LHCN-M2 (cell line): ENCODE results near the gene AFF3. TPM values are rescaled to one million over a fixed set of nuclear protein-coding genes. Genes with fewer than 3 reads are reported as not detected.

Experiments used
- DNase-seq: peaks from one replicate; pipeline ENCODE4 v3.0.0-alpha.2; 2012; ENCODE audit warnings: low read depth
- total RNA-seq: library from RNA; depleted of rRNA; stranded (reverse); fragments of >200 nt; gene quantifications from 2 replicates; pipeline ENCODE4 v1.2.3, GENCODE V29; 2014

The AFF3 gene
- total RNA-seq, 1 experiment from 2014 or later = under 0.01 TPM

DNA sequence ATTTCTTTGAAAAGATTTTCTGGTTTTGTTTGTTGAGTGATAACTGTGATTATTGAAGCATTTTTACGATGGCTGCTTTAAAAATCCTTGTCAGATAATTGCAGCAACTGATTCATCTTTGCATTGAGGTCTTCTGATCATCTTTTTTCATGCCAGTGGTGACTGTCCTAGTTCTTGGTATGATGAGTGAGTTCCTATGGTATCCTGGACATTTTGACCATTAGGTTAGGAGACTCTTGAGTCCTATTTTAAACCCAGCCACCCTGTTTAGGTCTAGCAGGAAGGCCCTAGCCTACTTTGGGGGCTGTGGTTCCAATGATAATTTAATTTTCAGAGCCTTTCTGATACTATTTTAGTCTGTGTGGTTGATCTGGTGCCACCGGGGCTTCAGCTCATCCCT, 579.9 kb downstream of the AFF3 start:
- no peak for DNase-seq

DNA sequence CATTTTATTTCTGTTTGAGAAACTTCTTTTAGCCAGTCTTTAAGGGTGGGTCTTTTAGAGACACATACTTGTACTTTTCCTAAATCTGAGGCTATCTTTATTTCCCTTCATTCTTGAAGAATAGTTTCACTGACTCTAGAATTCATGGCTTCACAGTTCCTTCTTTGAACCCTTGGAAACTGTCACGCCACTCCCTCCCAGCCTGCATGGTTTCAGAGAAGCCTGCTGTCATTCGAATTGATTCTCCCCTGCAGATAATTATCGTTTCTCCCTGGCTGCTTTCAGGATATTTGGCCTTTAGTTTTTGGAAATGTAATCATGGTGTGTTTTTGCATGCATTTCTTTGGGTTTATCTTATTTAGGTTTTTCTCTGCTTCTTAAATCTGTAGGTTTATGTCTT, 580.6 kb downstream of the AFF3 start:
- no peak for DNase-seq

DNA sequence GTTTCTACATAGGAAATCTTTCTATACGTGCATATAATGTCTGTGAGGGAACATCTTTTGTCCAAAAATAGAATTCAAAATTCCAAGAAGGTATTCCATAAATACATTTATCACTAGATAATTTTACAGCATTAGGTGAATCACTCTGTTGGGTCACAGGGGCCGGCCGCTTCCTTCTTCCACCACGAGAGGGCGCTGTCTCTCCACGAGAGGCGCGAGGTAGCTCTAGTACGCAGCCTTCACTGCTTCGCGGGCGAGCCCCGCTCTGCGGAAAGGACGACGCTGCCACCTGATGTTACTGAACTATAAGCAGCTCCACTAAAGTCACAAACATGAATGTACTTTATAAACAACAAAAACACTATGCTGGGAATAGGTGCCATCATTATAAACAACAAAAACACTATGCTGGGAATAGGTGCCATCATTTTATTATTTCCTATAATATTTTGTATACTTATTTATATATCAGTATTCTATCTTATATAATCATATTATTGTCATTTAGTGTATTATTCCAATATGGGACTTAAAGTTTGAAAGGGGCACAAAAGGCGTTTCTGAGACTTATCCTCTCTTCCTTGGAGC, 583.2 kb downstream of the AFF3 start:
- DNase-seq = peak; percentile 32

DNA sequence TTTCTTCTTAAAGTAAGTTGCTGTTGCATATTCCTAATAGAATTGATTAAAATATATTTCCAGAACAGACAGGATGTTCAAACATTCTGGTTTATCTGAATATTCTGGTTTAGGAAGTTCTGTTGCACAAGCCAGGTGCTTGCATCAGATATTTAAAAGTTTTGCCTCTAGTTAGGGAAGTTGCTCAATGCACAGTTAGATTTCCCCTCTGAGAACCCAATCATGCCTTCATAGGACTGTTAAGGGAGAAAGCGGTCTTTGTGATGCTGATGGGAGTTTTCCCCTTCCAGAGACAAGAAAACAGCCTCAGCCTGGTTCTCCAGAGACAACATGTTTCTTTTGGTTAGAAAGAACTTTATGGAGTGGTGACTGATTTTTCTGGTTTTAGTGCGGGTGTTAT, 587.0 kb downstream of the AFF3 start:
- no peak for DNase-seq

DNA sequence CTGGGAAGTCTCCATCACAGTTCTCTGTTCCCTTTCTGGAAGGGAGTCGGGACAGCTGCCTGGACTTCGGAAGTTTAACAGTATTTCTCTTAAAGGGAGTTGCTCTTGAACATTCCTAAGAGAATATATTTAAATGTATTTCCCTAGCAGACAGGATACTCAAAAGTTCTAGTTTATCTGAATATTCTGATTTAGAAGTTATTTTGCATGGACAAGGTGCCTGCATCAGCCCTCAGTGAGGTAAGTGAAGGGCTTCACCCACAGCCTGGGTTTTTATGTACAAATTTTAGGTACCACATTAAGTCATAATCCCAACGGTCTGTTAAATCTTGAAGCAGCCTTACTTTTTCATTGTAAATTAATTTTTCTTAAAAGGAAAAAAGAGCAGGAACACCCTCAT, 587.5 kb downstream of the AFF3 start:
- DNase-seq = no peak

DNA sequence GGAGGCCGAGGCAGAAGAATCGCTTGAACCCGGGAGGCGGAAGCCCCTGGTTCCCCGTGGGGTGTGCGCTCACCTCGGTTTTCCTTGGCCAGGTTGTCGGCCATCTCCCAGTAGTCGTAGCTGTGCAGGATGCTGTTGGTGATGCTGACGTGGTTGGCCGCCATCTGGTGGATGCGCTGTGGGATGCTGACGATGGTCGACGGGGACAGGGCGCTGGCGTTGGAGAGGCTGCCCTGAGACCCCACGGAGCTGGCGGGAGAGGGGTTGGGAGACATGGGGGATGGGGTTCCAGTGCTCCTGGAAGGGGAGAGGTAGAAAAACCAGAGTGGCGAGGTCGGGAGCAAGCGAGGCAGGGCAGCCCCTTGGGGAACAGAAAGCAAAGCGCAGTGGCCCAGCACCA, 588.2 kb downstream of the AFF3 start:
- no peak for DNase-seq

DNA sequence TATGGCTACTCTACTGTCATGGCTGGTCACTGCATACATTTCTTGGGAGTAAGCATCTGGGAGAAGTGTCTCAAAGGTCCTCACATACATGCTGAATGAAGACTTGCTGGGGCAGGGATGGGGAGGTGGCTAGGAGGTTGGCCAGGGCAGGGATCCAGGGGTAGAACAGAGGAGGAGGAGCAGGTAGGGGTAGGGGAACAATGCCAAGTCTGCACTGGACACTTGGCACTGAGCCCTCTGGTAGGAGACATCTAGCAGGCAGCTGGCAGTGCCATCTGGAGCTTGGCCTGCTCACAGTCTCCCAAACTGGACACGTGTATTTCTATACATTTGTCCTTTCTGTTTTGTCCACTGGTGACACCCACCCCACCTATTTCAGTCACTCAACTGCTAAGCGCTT, 589.9 kb downstream of the AFF3 start:
- DNase-seq = no peak

DNA sequence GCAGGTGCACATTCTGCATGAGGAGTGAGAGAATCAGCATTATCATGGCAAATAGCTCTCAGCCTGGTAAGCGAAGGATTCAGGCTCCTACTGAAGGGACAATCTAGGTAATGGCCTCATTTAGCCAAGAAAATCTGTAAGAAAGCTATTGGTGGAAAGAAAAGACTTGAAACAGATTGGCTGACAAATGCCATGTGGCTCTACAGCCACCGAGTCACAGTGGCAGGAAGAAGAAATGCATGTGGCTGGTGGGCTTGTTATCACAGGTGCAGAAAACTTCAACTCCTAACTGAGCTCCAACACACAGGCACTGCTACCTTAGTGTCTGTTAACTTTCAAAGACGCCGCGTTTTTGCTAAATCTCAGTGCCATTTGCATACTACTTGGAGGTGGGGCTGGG, 592.0 kb downstream of the AFF3 start:
- no peak for DNase-seq

DNA sequence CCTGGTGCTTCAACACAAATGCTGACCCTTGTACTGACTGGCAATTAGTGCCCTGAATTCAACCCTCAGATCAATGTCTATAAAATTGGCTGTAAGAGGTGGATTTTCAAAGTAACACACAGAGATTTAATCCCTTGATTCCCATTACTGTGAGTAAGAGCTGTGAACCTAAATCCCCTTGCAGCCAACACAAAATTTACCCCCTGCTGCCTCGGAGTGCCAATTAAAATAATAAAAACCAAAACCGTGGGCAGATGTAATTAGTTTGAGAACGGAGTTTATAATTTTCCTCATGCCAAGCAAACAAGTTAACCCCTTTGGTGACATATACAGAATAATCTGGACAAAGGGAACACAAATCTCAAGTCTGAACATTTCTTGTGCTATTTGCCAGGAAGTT, 596.8 kb downstream of the AFF3 start:
- no peak for DNase-seq

DNA sequence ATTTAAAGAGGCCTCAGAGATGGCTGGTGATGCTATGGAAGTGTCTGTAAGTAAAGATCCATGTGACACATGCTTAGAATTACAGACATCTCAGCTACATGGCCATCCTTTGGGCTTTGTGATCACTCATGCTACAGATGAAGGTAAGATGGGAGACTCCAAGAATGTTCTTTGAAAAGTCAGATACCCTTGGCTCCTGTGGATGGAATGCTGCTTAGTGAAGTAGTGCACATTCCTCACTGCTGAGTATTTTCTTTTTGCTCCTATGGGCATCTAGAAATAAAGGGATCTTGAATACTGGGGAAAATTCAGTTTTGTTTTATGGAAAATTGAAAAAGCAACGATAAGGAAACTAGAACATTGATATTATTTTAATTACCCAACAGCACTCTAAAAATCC, 597.3 kb downstream of the AFF3 start:
- DNase-seq = no peak

DNA sequence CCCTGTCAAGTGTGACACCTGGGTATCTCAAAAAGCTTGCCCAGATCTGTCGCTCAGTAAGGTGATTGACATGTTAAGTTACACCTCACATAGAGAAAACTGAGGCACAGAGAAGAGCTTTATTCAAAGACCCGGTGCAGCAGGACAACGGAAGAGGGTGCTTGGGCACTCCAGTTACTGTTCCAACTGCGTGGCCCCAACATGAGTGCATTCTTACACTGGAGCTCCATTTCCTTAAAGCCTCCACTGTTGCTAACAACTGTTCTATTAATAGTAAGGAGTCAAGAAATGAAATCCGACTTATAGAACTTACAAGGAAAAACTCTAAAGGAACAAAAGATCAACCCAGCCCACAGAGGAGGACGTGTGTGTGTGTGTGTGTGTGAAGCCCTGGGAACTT, 597.8 kb downstream of the AFF3 start:
- DNase-seq = no peak

DNA sequence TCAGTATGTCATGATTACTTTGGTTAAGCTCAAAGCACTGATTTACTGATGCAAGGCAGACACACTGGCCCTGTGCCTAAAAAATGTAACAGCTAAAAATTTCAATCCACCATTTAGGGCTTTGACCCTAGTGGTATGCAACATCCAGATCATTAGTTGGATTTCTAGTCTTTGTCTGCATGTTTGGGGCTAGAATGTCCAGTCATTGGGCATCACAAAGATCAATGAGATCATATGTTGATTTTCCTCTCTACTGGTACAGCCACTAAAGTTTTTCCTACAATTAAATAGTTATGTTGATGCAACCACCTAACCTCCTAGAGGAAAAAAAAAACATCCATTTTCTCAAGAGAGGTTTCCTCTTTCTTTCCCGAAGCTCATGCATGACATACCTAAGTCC, 599.1 kb downstream of the AFF3 start:
- no peak for DNase-seq

DNA sequence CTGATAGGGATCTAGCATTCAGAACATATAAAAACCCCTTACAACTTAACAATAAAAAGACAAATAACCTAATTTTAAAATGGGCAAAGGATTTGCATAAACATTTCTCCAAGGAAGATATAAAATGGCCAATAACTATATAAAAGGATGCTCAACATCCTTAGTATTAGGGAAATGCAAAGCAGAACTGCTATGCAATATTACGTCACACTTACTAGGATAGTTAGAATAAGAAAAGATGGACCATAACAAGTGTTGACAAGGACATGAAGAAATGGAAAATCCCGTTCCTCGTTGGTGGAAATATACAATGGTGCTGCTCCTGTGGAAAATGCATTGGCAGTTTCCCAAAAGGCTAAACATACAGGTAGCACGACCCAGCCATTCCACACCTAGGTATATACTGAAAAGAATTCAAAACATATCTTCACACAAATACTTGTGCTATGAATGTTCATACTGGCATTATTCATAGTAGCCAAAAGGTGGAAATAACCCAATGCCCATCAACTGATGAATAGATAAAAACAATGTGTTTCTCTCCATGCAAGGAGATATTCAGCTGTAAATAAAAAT, 604.4 kb downstream of the AFF3 start:
- no peak for DNase-seq

DNA sequence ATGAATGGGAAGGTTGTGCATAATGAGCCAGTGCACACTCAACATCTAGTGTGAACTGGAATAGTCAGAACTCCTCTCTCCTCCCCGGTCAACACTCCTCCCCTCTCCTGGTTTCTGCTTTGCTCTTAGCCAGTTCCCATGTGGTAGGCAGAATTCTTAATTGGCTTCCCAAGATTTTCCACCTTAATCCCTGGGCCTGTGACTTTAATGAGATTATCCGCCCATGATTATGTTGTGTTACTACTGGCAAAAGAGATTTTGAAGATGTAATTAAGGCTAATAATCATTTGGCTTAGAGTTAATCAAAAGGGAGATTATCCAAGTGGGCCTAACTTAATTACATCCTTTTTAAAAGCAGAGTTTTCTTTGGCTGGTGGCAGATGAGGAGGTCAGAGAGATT, 618.3 kb downstream of the AFF3 start:
- DNase-seq = no peak

DNA sequence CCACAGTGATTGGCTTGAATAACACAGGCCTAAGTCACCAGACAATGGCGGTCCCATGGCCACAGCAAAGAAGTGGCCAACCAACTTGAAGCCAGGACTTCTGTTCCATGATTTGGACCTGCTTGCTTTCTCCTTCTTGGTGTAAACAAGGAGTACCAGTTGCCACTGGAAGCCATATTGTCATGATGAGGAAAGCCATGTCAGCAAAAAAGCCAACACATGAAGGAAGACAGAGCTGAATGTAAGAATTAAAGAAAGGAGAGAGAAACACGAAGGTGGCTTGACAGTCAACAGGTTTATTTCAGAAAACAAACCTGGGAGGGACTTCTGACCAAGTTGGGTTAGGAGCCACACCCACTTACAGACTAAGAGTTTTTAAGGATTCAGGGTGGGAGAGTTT, 620.2 kb downstream of the AFF3 start:
- DNase-seq = no peak

DNA sequence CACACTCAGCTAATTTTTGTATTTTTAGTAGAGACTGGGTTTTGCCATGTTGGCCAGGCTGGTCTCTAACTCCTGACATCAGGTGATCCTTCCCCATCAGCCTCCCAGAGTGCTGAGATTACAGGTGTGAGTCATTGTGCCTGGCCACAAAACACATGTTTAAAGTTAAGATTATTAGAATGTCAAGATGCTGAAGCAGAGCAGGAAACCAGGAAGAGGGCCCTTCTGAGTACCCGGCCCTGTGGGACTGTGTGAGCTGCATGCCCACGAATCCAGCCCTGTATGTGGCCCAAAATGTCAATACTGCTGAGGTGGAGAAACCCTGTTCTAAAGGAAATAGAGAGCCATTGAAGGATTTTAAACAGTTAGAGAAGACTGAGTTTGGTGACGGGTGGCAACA, 621.6 kb downstream of the AFF3 start:
- no peak for DNase-seq

DNA sequence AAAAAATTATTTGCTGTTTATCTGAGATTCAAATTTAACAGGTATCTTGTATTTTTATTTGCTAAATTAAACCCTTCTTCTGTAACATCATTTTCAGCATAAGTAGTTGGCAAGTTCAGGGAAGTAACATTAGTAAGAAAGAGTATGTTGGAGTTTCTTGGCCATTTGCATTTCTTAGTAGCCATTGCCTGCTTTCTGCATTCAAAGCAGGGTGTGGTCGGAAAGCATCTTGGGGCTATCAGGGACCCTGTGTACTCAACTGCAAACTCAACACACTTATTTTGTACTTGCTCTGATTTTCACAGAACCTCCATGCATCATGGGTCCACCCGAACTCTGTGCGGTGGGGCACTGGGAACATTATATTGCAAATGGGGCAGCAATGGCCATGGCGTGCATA, 622.2 kb downstream of the AFF3 start:
- DNase-seq = no peak

DNA sequence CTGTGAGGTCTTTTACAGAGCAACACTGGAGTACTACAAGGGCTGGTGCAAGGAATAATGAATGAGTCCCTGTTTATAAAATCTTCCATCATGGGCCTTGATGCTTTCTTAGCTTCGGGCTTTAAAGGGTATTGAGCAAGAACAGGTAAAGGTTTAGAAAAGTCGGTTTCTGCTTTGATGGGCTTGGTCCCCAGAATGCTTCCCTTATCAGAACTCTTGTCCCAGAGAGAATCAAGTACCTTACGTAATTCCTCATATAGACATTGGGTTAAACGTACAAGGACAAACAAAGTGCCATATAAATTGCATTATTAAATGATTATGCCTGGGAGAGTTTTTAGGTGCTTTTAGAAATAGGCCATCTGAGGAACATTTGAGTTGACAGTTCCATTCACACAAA, 628.0 kb downstream of the AFF3 start:
- no peak for DNase-seq

DNA sequence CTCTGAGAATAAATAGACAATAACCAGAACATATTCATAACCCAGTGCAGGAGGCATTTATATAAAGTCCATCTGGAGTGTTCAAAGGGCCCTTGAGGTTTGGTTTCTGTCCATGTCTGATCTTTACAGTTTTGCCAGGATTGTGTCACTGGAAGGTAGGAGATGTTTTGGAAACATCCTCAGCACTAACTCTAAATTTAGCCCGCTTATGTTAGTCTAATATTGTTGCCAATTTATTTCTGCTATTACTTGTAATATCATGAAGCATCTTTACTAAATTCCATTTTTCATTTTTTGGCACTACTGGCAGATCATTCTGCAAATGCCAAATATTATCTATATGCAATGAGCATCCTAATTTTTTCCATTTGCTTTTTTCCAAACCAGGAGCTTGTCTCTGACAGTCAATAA, 630.2 kb downstream of the AFF3 start:
- no peak for DNase-seq

DNA sequence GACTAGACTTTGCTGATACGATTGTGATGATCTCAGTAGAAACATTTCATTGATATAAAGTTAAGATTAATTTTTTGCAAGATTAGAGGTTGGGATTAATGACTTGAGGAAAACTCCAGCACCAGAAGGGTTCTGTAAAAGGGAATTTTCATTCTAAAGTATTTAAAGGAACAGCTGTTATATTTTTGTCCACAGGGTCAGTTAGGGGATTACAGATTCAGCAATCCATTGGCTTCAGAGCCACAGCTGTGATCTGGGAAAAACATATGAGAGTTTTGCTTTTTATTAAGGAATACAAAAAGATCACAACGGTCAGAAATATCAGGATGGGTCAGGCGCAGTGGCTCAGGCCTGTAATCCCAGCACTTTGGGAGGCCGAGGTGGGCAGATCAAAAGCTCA, 633.0 kb downstream of the AFF3 start:
- no peak for DNase-seq

DNA sequence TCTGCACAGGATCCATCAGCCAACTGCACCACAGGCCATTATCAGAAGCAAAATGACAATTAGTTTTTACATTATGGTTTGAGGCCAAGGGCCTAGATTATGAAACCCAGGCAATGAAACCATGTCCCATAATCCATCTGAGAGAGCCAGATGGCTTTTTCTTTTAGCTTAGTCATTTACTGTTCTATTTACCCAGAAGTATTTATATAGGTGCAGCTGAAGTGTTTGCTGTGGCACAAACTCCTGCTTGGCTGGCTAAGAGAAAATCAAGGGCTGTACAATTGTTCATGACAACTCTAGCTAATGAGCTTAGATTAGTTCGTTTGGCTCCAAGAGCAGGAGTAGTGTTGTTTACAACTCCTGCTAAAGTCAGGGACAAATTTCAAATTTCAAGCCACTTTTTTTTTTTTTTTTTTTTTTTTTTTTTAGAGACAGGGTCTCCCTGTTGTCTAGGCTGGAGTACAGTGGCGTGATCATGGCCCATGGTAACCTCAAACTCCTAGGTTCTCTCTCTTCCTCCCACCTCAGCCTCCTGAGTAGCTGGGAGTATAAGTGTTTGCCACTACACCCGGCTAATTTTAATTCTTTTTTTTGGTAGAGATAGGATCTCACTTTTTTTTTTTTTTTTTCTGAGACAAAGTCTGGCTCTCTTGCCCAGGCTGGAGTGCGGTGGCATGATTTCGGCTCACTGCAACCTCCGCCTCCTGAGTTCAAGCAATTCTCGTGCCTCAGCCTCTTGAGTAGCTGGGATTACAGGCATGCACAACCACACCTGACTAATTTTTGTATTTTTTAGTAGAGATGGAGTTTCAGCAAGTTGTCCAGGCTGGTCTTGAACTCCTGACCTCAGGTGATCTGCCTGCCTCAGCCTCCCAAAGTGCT, 634.2 kb downstream of the AFF3 start:
- no peak for DNase-seq

DNA sequence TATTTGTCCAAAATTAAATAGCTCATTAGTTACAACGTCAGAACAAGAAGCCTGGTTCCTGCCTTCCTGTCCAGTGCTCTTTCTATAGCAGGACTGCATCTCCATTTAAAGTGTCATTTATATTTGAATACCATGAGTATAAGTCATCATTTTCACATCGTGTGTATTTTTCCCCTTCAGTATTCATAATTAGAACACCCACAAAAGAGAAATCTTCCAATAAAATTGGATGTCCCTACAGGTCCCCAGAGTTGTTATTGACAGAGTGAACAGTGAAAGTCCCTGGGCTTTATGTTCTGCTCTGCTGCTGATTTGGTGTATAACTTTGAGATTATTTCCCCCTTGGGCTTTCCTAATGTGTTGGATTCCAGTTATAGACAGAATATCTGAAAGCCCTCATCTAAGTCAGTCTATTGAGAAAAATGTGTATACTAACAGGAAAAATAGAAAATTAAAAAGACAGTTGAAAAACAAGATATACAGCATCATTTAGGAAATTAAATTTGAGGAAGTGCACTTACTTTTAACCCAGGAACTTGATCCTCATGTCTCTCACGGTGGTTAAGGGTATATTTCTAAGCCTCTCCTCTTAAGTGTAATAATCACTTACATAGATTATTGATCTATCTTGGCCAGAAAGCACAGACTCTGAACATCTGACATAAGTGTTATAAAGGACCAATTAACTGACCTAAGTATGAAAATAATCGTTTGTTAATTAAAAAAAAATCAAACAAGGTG, 637.4 kb downstream of the AFF3 start:
- DNase-seq = no peak
